Measurements from ENCODE around the gene MNX1. TPM values are rescaled to one million over a fixed set of nuclear protein-coding genes. Genes with fewer than 3 reads are reported as not detected.
A peak's percentile ranks its signal among the peaks of the same experiment; 100 is the strongest.

MNX1 gene
- total RNA-seq, 1 donor from 2014 or later = not detected

GRCh38 chr7:157008206-157009169 lies 2.0 kb downstream of the MNX1 start:
- no peak for TF ChIP-seq CTCF (IDR thresholded peaks at IDR 0.05; ENCODE audit: borderline replicate concordance)
- DNase-seq = no peak
- H3K27ac ChIP-seq (replicated peaks) = no peak overlapping the region
- intact Hi-C loops (cut with micrococcal nuclease) = no loop called here
- H3K4me1 ChIP-seq = peaks cover 48% of the 10 kb centered on the region
- peaks cover 98% of the 10 kb centered on the region for H3K27me3 ChIP-seq (ENCODE audit: low read depth)
- H3K4me3 ChIP-seq = no peak overlapping the region
- no peaks in the 10 kb centered on the region for H3K36me3 ChIP-seq
- H3K9me3 ChIP-seq (replicated peaks) = no peaks in the 10 kb centered on the region

- no peak overlapping the region for H3K4me3 ChIP-seq
- peaks cover 58% of the 10 kb centered on the region for H3K4me1 ChIP-seq
- no peak overlapping the region for H3K27ac ChIP-seq (replicated peaks)
- peaks cover 98% of the 10 kb centered on the region for H3K27me3 ChIP-seq (ENCODE audit: low read depth)
- no peaks in the 10 kb centered on the region for H3K36me3 ChIP-seq
- no peaks in the 10 kb centered on the region for H3K9me3 ChIP-seq (replicated peaks)
- DNase-seq = no peak
- intact Hi-C loops (cut with micrococcal nuclease) = no loop called here
- no peak for TF ChIP-seq CTCF (IDR thresholded peaks at IDR 0.05; ENCODE audit: borderline replicate concordance)
Observed at GRCh38 chr7:157007470-157008066, 2.9 kb downstream of the MNX1 start.

GRCh38 chr7:157006829-157007469 lies 3.5 kb downstream of the MNX1 start:
- H3K36me3 ChIP-seq = no peaks in the 10 kb centered on the region
- H3K9me3 ChIP-seq (replicated peaks) = no peaks in the 10 kb centered on the region
- H3K4me1 ChIP-seq = peaks cover 63% of the 10 kb centered on the region
- intact Hi-C loops (cut with micrococcal nuclease) = no loop called here
- H3K4me3 ChIP-seq = no peak overlapping the region
- no peak for DNase-seq
- no peak for TF ChIP-seq CTCF (IDR thresholded peaks at IDR 0.05; ENCODE audit: borderline replicate concordance)
- peaks cover 98% of the 10 kb centered on the region for H3K27me3 ChIP-seq (ENCODE audit: low read depth)
- no peak overlapping the region for H3K27ac ChIP-seq (replicated peaks)

- no peak overlapping the region for H3K4me3 ChIP-seq
- intact Hi-C loops (cut with micrococcal nuclease) = no loop called here
- peaks cover 58% of the 10 kb centered on the region for H3K4me1 ChIP-seq
- no peak for TF ChIP-seq CTCF (IDR thresholded peaks at IDR 0.05; ENCODE audit: borderline replicate concordance)
- H3K27me3 ChIP-seq (ENCODE audit: low read depth) = peaks cover 98% of the 10 kb centered on the region
- no peak overlapping the region for H3K27ac ChIP-seq (replicated peaks)
- no peak for DNase-seq
- no peaks in the 10 kb centered on the region for H3K9me3 ChIP-seq (replicated peaks)
- no peaks in the 10 kb centered on the region for H3K36me3 ChIP-seq
Observed at GRCh38 chr7:157006205-157006747, 4.2 kb downstream of the MNX1 start.

GRCh38 chr7:157005456-157006204 lies 4.8 kb downstream of the MNX1 start:
- no peak for DNase-seq
- Histone ChIP-seq H3K27me3 (ENCODE audit: low read depth) (peaks cover 98% of the 10 kb centered on the region), H3K4me1 (peaks cover 55% of the 10 kb centered on the region), H3K27ac (replicated peaks) (no peak overlapping the region), H3K9me3 (replicated peaks) (no peaks in the 10 kb centered on the region), H3K4me3 (peak overlapping the region; percentile 38), H3K36me3 (no peaks in the 10 kb centered on the region)
- TF ChIP-seq CTCF (IDR thresholded peaks at IDR 0.05; ENCODE audit: borderline replicate concordance) = no peak
- intact Hi-C loops (cut with micrococcal nuclease) = no loop called here
